Mesendoderm (in vitro differentiated cells): ENCODE results near the gene PITPNC1.

Experiments
- DNase-seq: peaks from one replicate; pipeline ENCODE4 v3.0.0; 2013
- H2AK5ac ChIP-seq: 2 replicates; pipeline ENCODE4 v1.6.1; 2013; ENCODE audit warnings: low read length, inconsistent platforms
- H2BK120ac ChIP-seq: 2 replicates; pipeline ENCODE4 v1.6.1; 2013; ENCODE audit warnings: low read depth, mild to moderate bottlenecking, low read length, moderate library complexity, mixed read lengths
- H2BK15ac ChIP-seq: replicated peaks from 2 replicates; pipeline ENCODE4 v1.6.1; 2013; ENCODE audit warnings: low read depth, mild to moderate bottlenecking, moderate library complexity
- H2BK5ac ChIP-seq: 2 replicates; pipeline ENCODE4 v1.6.1; 2013; ENCODE audit warnings: low read length, inconsistent platforms
- H3K18ac ChIP-seq: 2 replicates; pipeline ENCODE4 v1.6.1; 2013; ENCODE audit warnings: mild to moderate bottlenecking, low read length, mixed read lengths
- H3K23ac ChIP-seq: one replicate; pipeline ENCODE4 v1.6.1; 2013; ENCODE audit warnings: low read length
- H3K27ac ChIP-seq: 2 replicates; pipeline ENCODE4 v1.5.1; 2013; ENCODE audit warnings: low read depth, mild to moderate bottlenecking, inconsistent platforms, low read length, moderate library complexity
- H3K27me3 ChIP-seq: 2 replicates; pipeline ENCODE4 v1.6.1; 2013; ENCODE audit warnings: low read length, control low read depth, mild to moderate bottlenecking, inconsistent platforms; ENCODE audit not compliant: insufficient read depth, poor library complexity
- H3K36me3 ChIP-seq: 2 replicates; pipeline ENCODE4 v1.6.1; 2013; ENCODE audit warnings: low read length, inconsistent platforms; ENCODE audit not compliant: control insufficient read depth, insufficient read depth
- H3K4ac ChIP-seq: one replicate; pipeline ENCODE4 v1.6.1; 2013; ENCODE audit warnings: low read depth, mild to moderate bottlenecking, low read length, moderate library complexity
- H3K4me1 ChIP-seq: 2 replicates; pipeline ENCODE4 v1.6.1; 2013; ENCODE audit warnings: low read depth, low read length, inconsistent platforms; ENCODE audit not compliant: control insufficient read depth
- H3K4me2 ChIP-seq: 2 replicates; pipeline ENCODE4 v1.6.1; 2013; ENCODE audit warnings: low read length
- H3K4me3 ChIP-seq: 2 replicates; pipeline ENCODE4 v1.5.1; 2013; ENCODE audit warnings: mild to moderate bottlenecking, low read length
- H3K56ac ChIP-seq: one replicate; pipeline ENCODE4 v1.6.1; 2013; ENCODE audit warnings: low read length
- H3K79me1 ChIP-seq: 2 replicates; pipeline ENCODE4 v1.6.1; 2013; ENCODE audit warnings: low read length, inconsistent platforms
- H3K79me2 ChIP-seq: 2 replicates; pipeline ENCODE4 v1.6.1; 2013; ENCODE audit warnings: mild to moderate bottlenecking, low read length; ENCODE audit not compliant: control insufficient read depth, insufficient read depth
- H3K9ac ChIP-seq: 2 replicates; pipeline ENCODE4 v1.6.1; 2013; ENCODE audit warnings: low read length, inconsistent platforms
- H4K5ac ChIP-seq: one replicate; pipeline ENCODE4 v1.6.1; 2013; ENCODE audit warnings: low read length
- H4K8ac ChIP-seq: one replicate; pipeline ENCODE4 v1.6.1; 2013; ENCODE audit warnings: low read depth, mild to moderate bottlenecking, control low read depth, low read length, moderate library complexity
- WGBS: extraction: QIAGEN DNeasy Blood & Tissue Kit; methylation state at CpG from one replicate; pipeline ENCODE4 v1.1.7; 2013; ENCODE audit warnings: low lambda C conversion rate, missing lambda C conversion rate; ENCODE audit not compliant: insufficient coverage; ENCODE audit errors: extremely low coverage; 5-methylcytosine and 5-hydroxymethylcytosine counted together

Gene PITPNC1

GRCh38 chr17:67569873-67570272 is 192.8 kb downstream of the PITPNC1 start:
- WGBS = no CpG with 5 or more reads among the region's 6 CpGs
- Histone ChIP-seq H3K23ac (no peak overlapping the region), H3K36me3 (no peaks in the 10 kb centered on the region)

DNA sequence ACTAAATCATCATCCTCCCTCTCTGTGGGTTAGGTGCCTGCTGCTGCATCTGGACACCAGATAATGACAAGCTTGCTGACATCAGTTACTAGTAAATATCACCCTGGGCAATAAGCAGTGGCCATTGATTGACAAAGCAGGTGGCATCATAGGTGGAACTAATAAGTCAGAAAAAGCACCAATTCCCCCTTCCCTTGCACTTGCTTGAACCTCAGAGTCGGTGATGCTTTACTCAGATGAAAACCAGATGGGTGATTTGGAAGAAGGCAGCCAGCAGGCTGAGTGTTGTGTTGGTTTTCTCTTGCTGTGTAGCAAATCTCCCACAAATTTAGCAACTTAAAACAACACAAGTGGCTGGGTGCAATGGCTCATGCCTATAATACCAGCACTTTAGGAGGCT is 193.7 kb downstream of the PITPNC1 start:
- Histone ChIP-seq H3K27me3 (no peaks in the 10 kb centered on the region), H4K5ac (no peak overlapping the region), H3K4me3 (no peak overlapping the region), H3K79me2 (no peaks in the 10 kb centered on the region), H3K4me2 (no peak overlapping the region), H3K36me3 (no peaks in the 10 kb centered on the region), H3K4ac (no peak overlapping the region), H3K18ac (no peak overlapping the region), H3K56ac (no peak overlapping the region), H2BK5ac (no peak overlapping the region), H2AK5ac (no peak overlapping the region), H2BK15ac (no peak overlapping the region), H3K27ac (no peak overlapping the region), H3K4me1 (no peaks in the 10 kb centered on the region), H3K9ac (no peak overlapping the region), H2BK120ac (no peak overlapping the region), H4K8ac (no peak overlapping the region), H3K79me1 (no peaks in the 10 kb centered on the region), H3K23ac (no peak overlapping the region)
- no peak for DNase-seq
- WGBS = no CpG with 5 or more reads among the region's 1 CpG

More at GRCh38 chr17:67569873-67570272, 192.8 kb downstream of the PITPNC1 start:
- Histone ChIP-seq H3K4me3 (no peak overlapping the region), H3K9ac (no peak overlapping the region), H3K4ac (no peak overlapping the region), H2BK5ac (no peak overlapping the region), H3K56ac (no peak overlapping the region), H3K79me2 (no peaks in the 10 kb centered on the region), H3K27ac (no peak overlapping the region), H4K5ac (no peak overlapping the region), H2AK5ac (no peak overlapping the region), H2BK120ac (no peak overlapping the region), H3K18ac (no peak overlapping the region), H3K4me2 (no peak overlapping the region), H4K8ac (no peak overlapping the region), H3K27me3 (no peaks in the 10 kb centered on the region), H3K4me1 (no peaks in the 10 kb centered on the region), H3K79me1 (no peaks in the 10 kb centered on the region), H2BK15ac (no peak overlapping the region)
- DNase-seq = no peak

GRCh38 chr17:67571478-67571877 is 194.4 kb downstream of the PITPNC1 start:
- Histone ChIP-seq H3K79me2 (no peaks in the 10 kb centered on the region), H4K5ac (no peak overlapping the region), H3K36me3 (no peaks in the 10 kb centered on the region), H3K9ac (no peak overlapping the region), H3K79me1 (no peaks in the 10 kb centered on the region), H3K4ac (no peak overlapping the region), H3K27ac (no peak overlapping the region), H3K18ac (no peak overlapping the region), H2BK5ac (no peak overlapping the region), H3K4me1 (no peaks in the 10 kb centered on the region), H3K27me3 (no peaks in the 10 kb centered on the region), H2BK15ac (no peak overlapping the region), H3K23ac (no peak overlapping the region), H3K4me2 (no peak overlapping the region), H4K8ac (no peak overlapping the region), H3K56ac (no peak overlapping the region), H2BK120ac (no peak overlapping the region), H3K4me3 (no peak overlapping the region), H2AK5ac (no peak overlapping the region)
- no peak for DNase-seq
- WGBS = no CpG with 5 or more reads among the region's 6 CpGs

- H2BK5ac ChIP-seq = no peak overlapping the region
- DNase-seq = no peak
- no peaks in the 10 kb centered on the region for H3K79me2 ChIP-seq
- no peak overlapping the region for H3K56ac ChIP-seq
- H2BK120ac ChIP-seq = no peak overlapping the region
- H3K36me3 ChIP-seq = no peaks in the 10 kb centered on the region
- H3K18ac ChIP-seq = no peak overlapping the region
- H3K4me3 ChIP-seq = no peak overlapping the region
- WGBS = no CpG with 5 or more reads among the region's 4 CpGs
- H3K4me1 ChIP-seq = no peaks in the 10 kb centered on the region
- no peak overlapping the region for H3K4ac ChIP-seq
- no peaks in the 10 kb centered on the region for H3K27me3 ChIP-seq
- H3K9ac ChIP-seq = no peak overlapping the region
- H3K4me2 ChIP-seq = no peak overlapping the region
- no peak overlapping the region for H3K23ac ChIP-seq
- H4K8ac ChIP-seq = no peak overlapping the region
- no peak overlapping the region for H2BK15ac ChIP-seq
- no peak overlapping the region for H3K27ac ChIP-seq
- no peak overlapping the region for H4K5ac ChIP-seq
- no peaks in the 10 kb centered on the region for H3K79me1 ChIP-seq
- no peak overlapping the region for H2AK5ac ChIP-seq
Observed at GRCh38 chr17:67573987-67574657, 197.0 kb downstream of the PITPNC1 start.

GRCh38 chr17:67574658-67575293 is 197.7 kb downstream of the PITPNC1 start:
- no peak overlapping the region for H3K4ac ChIP-seq
- no peaks in the 10 kb centered on the region for H3K4me1 ChIP-seq
- no peak overlapping the region for H3K4me2 ChIP-seq
- no peak overlapping the region for H4K5ac ChIP-seq
- no peak overlapping the region for H4K8ac ChIP-seq
- no peak for DNase-seq
- H3K27me3 ChIP-seq = no peaks in the 10 kb centered on the region
- no peak overlapping the region for H3K27ac ChIP-seq
- H3K4me3 ChIP-seq = no peak overlapping the region
- H3K56ac ChIP-seq = no peak overlapping the region
- H2AK5ac ChIP-seq = no peak overlapping the region
- H3K23ac ChIP-seq = no peak overlapping the region
- H3K79me1 ChIP-seq = no peaks in the 10 kb centered on the region
- no CpG with 5 or more reads among the region's 13 CpGs for WGBS
- H2BK5ac ChIP-seq = no peak overlapping the region
- H2BK15ac ChIP-seq = no peak overlapping the region
- no peak overlapping the region for H3K18ac ChIP-seq
- no peak overlapping the region for H2BK120ac ChIP-seq
- H3K79me2 ChIP-seq = no peaks in the 10 kb centered on the region
- H3K9ac ChIP-seq = no peak overlapping the region
- no peaks in the 10 kb centered on the region for H3K36me3 ChIP-seq

- Histone ChIP-seq H3K36me3 (no peaks in the 10 kb centered on the region), H2BK120ac (no peak overlapping the region), H2BK5ac (no peak overlapping the region), H3K4ac (no peak overlapping the region), H3K4me2 (no peak overlapping the region), H3K27me3 (no peaks in the 10 kb centered on the region), H2BK15ac (no peak overlapping the region), H4K8ac (no peak overlapping the region), H3K4me1 (no peaks in the 10 kb centered on the region), H3K79me2 (no peaks in the 10 kb centered on the region), H3K18ac (no peak overlapping the region), H3K79me1 (no peaks in the 10 kb centered on the region), H3K23ac (no peak overlapping the region), H3K27ac (no peak overlapping the region), H3K56ac (no peak overlapping the region), H3K9ac (no peak overlapping the region), H4K5ac (no peak overlapping the region), H3K4me3 (no peak overlapping the region), H2AK5ac (no peak overlapping the region)
- DNase-seq = no peak
- no CpG with 5 or more reads among the region's 13 CpGs for WGBS
Observed at GRCh38 chr17:67575325-67575724, 198.2 kb downstream of the PITPNC1 start.
